Measurements from ENCODE around the gene MAP3K1. TPM values are rescaled to one million over a fixed set of nuclear protein-coding genes. Genes with fewer than 3 reads are reported as not detected.

The MAP3K1 gene
- total and polyA plus RNA-seq, 8 donors, result 20.6 to 70.8 (median 60.9) TPM

DNA sequence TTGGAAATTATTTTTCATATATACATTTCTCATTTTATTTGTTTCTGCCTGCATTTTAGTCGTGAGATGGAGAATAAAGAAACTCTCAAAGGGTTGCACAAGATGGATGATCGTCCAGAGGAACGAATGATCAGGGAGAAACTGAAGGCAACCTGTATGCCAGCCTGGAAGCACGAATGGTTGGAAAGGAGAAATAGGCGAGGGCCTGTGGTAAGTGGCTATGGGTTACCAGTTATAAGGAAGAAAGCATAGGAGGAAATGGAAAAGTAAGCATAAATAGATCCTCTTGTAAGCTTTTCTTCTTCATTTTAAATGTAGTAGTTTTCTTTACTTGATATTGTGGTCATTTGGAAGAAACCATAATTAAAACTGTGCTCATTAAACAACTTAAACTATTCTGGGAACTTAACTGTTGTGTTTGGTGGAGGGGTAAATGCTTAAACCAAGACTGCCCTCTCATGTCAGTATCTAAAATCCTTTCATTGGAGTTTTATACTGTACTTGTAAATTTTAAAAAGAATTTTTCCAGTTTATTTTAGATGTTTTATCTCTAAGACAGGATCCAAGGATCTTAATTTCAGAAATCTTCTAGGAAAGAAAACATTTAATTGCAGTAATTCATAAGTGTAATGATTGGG, 41.3 kb downstream of the MAP3K1 start:
- no peak for TF ChIP-seq CTCF (IDR thresholded peaks at IDR 0.05)
- Histone ChIP-seq H3K27ac (no peak overlapping the region), H3K36me3 (peaks cover 0 to 20% of the 10 kb centered on the region in 2 donors), H3K9me3 (no peaks in the 10 kb centered on the region), H3K4me1 (peaks cover 14 to 54% of the 10 kb centered on the region in 2 donors), H3K27me3 (no peaks in the 10 kb centered on the region), H3K4me3 (no peak overlapping the region)
- DNase-seq (no peak), ATAC-seq (no peak)
- intact Hi-C loops (cut with DNase I), result no loop called here

- Histone ChIP-seq H3K4me1 (peaks cover 9 to 34% of the 10 kb centered on the region in 2 donors), H3K27ac (no peak overlapping the region), H3K36me3 (peaks cover 0 to 41% of the 10 kb centered on the region in 2 donors), H3K27me3 (no peaks in the 10 kb centered on the region), H3K9me3 (no peaks in the 10 kb centered on the region), H3K4me3 (no peak overlapping the region)
- TF ChIP-seq CTCF (IDR thresholded peaks at IDR 0.05), result no peak
- intact Hi-C loops (cut with DNase I), result no loop called here
- no peak for ATAC-seq
- no peak for DNase-seq
Measured at GRCh38 chr5:56858777-56859442, 43.6 kb downstream of the MAP3K1 start.

DNA sequence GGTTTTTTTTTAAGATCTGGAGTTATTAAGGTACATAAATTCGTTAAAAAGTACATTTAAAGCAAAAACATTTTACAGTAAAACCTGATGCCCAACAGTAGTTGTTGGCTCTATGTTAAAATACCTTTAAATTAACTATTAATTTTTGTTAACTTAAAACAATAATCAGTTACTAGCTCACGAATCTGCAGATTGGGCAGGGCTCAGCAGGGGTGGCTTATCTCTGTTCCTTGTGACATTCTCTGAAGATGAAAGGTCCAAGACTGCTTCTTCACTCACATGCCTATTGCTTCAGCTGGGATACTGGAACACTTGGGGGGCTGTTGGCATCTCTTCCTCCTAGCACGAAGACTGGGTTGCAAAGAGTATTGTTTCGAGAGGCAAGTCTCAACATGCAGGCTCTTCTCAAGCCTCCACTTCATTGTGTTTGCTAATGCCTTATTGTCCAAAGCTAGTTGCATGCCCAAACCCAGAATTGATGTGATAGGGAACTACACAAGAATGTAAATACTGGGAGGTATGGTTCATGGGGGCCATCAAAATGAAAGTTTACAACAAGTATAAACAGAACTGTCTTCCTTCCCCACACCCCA, 46.6 kb downstream of the MAP3K1 start:
- no peak for TF ChIP-seq CTCF (IDR thresholded peaks at IDR 0.05)
- Histone ChIP-seq H3K4me1 (peaks cover 0 to 3% of the 10 kb centered on the region in 2 donors), H3K27ac (no peak overlapping the region), H3K27me3 (no peaks in the 10 kb centered on the region), H3K4me3 (no peak overlapping the region), H3K9me3 (no peaks in the 10 kb centered on the region), H3K36me3 (peaks cover 0 to 71% of the 10 kb centered on the region in 2 donors)
- no peak for DNase-seq
- no peak for ATAC-seq
- intact Hi-C loops (cut with DNase I), result no loop called here

DNA sequence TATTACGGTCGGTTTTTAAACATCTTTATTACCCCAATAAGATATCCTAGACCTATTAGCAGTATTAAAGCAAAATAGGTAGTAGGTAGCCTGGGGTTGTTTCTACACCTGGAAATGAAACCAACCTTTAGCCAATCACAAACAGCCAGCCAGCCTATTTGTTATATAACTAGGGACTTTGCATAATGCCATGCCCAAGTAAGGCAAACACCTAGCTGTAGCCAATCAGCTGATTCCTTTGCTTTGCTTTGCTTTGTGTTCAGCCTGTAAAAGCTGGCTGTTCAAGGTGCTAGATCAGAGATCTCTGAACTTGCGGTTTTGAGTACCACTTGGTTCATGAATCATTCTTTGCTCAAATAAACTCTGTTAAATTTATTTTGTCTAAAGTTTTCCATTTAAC, 47.6 kb downstream of the MAP3K1 start:
- intact Hi-C loops (cut with DNase I), result no loop called here
- Histone ChIP-seq H3K27ac (no peak overlapping the region), H3K4me1 (no peaks in the 10 kb centered on the region), H3K27me3 (no peaks in the 10 kb centered on the region), H3K4me3 (no peak overlapping the region), H3K36me3 (peaks cover 0 to 78% of the 10 kb centered on the region in 2 donors), H3K9me3 (no peaks in the 10 kb centered on the region)
- no peak for TF ChIP-seq CTCF (IDR thresholded peaks at IDR 0.05)
- DNase-seq (no peak), ATAC-seq (peak; percentile 35)

- TF ChIP-seq CTCF (IDR thresholded peaks at IDR 0.05), result no peak
- DNase-seq (no peak), ATAC-seq (no peak)
- H3K9me3 ChIP-seq, result no peaks in the 10 kb centered on the region
- peaks cover 0 to 87% of the 10 kb centered on the region in 2 donors for H3K36me3 ChIP-seq
- no peak overlapping the region for H3K4me3 ChIP-seq
- no peak overlapping the region for H3K27ac ChIP-seq
- no peaks in the 10 kb centered on the region for H3K27me3 ChIP-seq
- intact Hi-C loops (cut with DNase I), result no loop called here
- H3K4me1 ChIP-seq, result no peaks in the 10 kb centered on the region
Measured at GRCh38 chr5:56871777-56872176, 56.4 kb downstream of the MAP3K1 start.
